ENCODE results near the gene PHETA1. TPM values are rescaled to one million over a fixed set of nuclear protein-coding genes. Genes with fewer than 3 reads are reported as not detected.

PHETA1 gene
- 25.3 TPM for total RNA-seq
- long read RNA-seq, partial matches to known transcripts, result 0 of 58 reads
- long read RNA-seq, other reads (novel, unspliced or antisense), result 54 of 58 reads

DNA sequence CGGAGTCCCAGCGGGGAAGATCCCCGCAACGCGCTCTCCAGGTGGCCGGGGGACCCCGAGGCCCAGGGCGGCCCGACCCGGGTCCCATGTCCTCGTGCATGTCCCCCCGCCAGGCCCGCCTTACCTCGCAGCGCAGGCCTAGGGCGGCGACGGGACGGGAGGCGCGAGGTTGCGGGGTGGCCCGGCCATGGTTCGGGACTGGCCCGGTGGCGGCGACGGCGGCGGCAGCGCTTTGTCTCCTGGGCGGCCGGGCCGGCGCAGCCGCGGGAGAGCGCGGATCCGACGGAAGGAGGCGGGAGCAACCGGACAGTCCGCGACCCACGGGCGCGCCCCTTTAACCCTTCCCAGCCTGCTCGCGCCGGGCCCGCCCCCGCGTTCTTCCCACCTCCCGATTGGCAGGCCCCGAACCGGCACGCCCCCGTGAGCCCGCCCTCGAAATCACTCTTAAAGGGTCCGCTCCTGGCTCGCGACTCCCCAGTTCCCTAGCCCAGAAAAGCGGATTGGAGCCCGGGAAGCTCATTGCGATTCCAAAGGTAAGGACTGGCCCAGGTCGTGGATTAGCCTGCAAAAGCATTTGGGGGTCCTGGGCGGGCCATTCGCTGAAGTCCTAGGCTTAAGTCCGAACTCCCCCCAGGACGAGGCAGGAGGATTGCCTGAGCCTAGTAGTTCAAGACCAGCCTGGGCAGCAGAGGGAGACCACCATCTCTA, at the start of gene PHETA1:
Gene PHETA1, minus strand, starts transcription at position 308 of the 708 bp plus-strand sequence. CDS start 5,668 bp downstream, outside the sequence.
- DNase-seq (peak; percentile 98), ATAC-seq (peak; percentile 98)
- no peaks in the 10 kb centered on the region for H3K27me3 ChIP-seq
- peak within 1 kb of the TSS; percentile 95 for H3K4me3 ChIP-seq
- TF ChIP-seq CTCF (IDR thresholded peaks at IDR 0.05), result no peak
- H3K36me3 ChIP-seq, result no peaks in the 10 kb centered on the region
- peaks cover 24% of the 10 kb centered on the region for H3K4me1 ChIP-seq
- H3K9me3 ChIP-seq, result no peaks in the 10 kb centered on the region
- H3K27ac ChIP-seq, result peak within 1 kb of the TSS; percentile 68
- intact Hi-C loops (cut with DNase I), result no loop called here

DNA sequence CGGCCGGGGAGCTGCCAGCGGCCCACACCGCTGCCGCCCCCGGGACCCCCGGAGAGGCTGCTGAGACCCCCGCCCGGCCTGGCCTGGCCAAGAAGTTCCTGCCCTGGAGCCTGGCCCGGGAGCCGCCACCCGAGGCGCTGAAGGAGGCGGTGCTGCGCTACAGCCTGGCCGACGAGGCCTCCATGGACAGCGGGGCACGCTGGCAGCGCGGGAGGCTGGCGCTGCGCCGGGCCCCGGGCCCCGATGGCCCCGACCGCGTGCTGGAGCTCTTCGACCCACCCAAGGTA, 49.6 kb upstream of the PHETA1 start:
- intact Hi-C loops (cut with DNase I), result no loop called here
- peaks cover 46% of the 10 kb centered on the region for H3K36me3 ChIP-seq

GRCh38 chr12:111417784-111418593, 49.1 kb upstream of the PHETA1 start:
- intact Hi-C loops (cut with DNase I), result no loop called here
- ATAC-seq, result no peak
- peaks cover 46% of the 10 kb centered on the region for H3K36me3 ChIP-seq

More for the DNA sequence above, 49.6 kb upstream of the PHETA1 start:
- Histone ChIP-seq H3K4me3 (no peak overlapping the region), H3K27ac (no peak overlapping the region), H3K4me1 (peaks cover 10% of the 10 kb centered on the region), H3K27me3 (no peaks in the 10 kb centered on the region), H3K9me3 (no peaks in the 10 kb centered on the region)
- no peak for ATAC-seq
- no peak for TF ChIP-seq CTCF (IDR thresholded peaks at IDR 0.05)
- DNase-seq, result no peak

DNA sequence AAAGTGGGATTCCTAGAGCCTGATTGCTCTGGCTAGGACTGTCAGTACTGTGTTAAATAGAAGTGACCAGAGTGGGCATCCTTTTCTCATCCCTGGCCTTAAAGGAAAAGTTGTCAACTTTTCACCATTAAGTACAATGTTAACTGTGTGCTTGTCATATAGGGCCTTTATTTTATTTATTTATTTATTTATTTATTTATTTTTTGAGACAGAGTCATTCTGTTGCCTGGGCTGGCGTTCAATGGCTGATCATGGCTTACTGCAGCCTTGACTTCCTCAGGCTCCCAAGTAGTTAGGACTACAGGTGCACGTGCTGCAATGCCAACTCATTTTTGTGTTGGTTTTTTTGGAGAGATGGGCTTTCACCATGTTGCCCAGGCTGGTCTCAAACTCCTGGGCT, 48.4 kb upstream of the PHETA1 start:
- ATAC-seq (no peak), DNase-seq (no peak)
- Histone ChIP-seq H3K36me3 (peaks cover 46% of the 10 kb centered on the region), H3K4me1 (peaks cover 23% of the 10 kb centered on the region), H3K4me3 (no peak overlapping the region), H3K27me3 (no peaks in the 10 kb centered on the region), H3K27ac (no peak overlapping the region), H3K9me3 (no peaks in the 10 kb centered on the region)
- intact Hi-C loops (cut with DNase I), result no loop called here
- TF ChIP-seq CTCF (IDR thresholded peaks at IDR 0.05), result no peak

More at GRCh38 chr12:111417784-111418593, 49.1 kb upstream of the PHETA1 start:
- no peak for DNase-seq
- H3K4me3 ChIP-seq, result no peak overlapping the region
- peaks cover 16% of the 10 kb centered on the region for H3K4me1 ChIP-seq
- no peaks in the 10 kb centered on the region for H3K27me3 ChIP-seq
- no peak overlapping the region for H3K27ac ChIP-seq
- no peak for TF ChIP-seq CTCF (IDR thresholded peaks at IDR 0.05)
- no peaks in the 10 kb centered on the region for H3K9me3 ChIP-seq

- ATAC-seq (no peak), DNase-seq (no peak)
- H3K9me3 ChIP-seq, result no peaks in the 10 kb centered on the region
- TF ChIP-seq CTCF (IDR thresholded peaks at IDR 0.05), result no peak
- intact Hi-C loops (cut with DNase I), result no loop called here
- no peak overlapping the region for H3K4me3 ChIP-seq
- no peak overlapping the region for H3K27ac ChIP-seq
- no peaks in the 10 kb centered on the region for H3K27me3 ChIP-seq
- peaks cover 24% of the 10 kb centered on the region for H3K36me3 ChIP-seq
- peaks cover 41% of the 10 kb centered on the region for H3K4me1 ChIP-seq
Measured at GRCh38 chr12:111414711-111415252, 45.9 kb upstream of the PHETA1 start.
